K562 (cell line): Measurements from ENCODE around the gene TOP3A. TPM values are rescaled to one million over a fixed set of nuclear protein-coding genes. Genes with fewer than 3 reads are reported as not detected.
A peak's percentile ranks its signal among the peaks of the same experiment; 100 is the strongest.

Source experiments
- ATF7 ChIP-seq: fragments of 450-650 bp; IDR thresholded peaks from 2 replicates; pipeline ENCODE4 v1.7.1; 2014; ENCODE audit warnings: mild to moderate bottlenecking, moderate library complexity
- EZH2 ChIP-seq: IDR thresholded peaks from 2 replicates; pipeline ENCODE4 v1.6.1; 2012; ENCODE audit warnings: low read depth, mild to moderate bottlenecking, inconsistent platforms, low read length, borderline replicate concordance
- FOXP1 ChIP-seq: sonication (generic); formaldehyde crosslinking; IDR thresholded peaks from 2 replicates; pipeline ENCODE4 v1.8.0; 2022; ENCODE audit warnings: mild to moderate bottlenecking, missing genetic modification reagents
- GTF2F1 ChIP-seq: IDR thresholded peaks from 2 replicates; pipeline ENCODE4 v1.6.1; 2011; ENCODE audit warnings: low read depth, low read length, improper control_type of control experiment
- KDM4B ChIP-seq, 2 experiments: fragments of 450-650 bp in 1 of 2; sonication (generic) in 1 of 2; IDR thresholded peaks; 2 replicates each; pipeline ENCODE4 v1.6.1; 2016 to 2017; ENCODE audit warnings: borderline replicate concordance in 2 of 2, antibody characterized with exemption in 1 of 2, low read depth in 1 of 2, mild to moderate bottlenecking in 1 of 2
- KLF1 ChIP-seq: fragments of 450-650 bp; IDR thresholded peaks from 2 replicates; pipeline ENCODE4 v1.6.1; 2016; ENCODE audit warnings: missing genetic modification characterization, missing compliant biosample characterization
- LEF1 ChIP-seq: fragments of 450-650 bp; IDR thresholded peaks from 2 replicates; pipeline ENCODE4 v1.6.1; 2016; ENCODE audit warnings: mild to moderate bottlenecking
- MIER1 ChIP-seq: fragments of 450-650 bp; IDR thresholded peaks from 2 replicates; pipeline ENCODE4 v1.6.1; 2016; ENCODE audit warnings: antibody characterized with exemption, mild to moderate bottlenecking, low read depth
- NONO ChIP-seq, 2 experiments: fragments of 200-400 bp in 1 of 2; fragments of 450-650 bp in 1 of 2; formaldehyde crosslinking in 1 of 2; IDR thresholded peaks; 2 replicates each; pipeline ENCODE4 v1.6.1; 2017; ENCODE audit warnings: low read depth in 2 of 2, mild to moderate bottlenecking in 2 of 2, moderate library complexity in 2 of 2, low read length in 1 of 2
- RBM34 ChIP-seq: fragments of 200-400 bp; formaldehyde crosslinking; IDR thresholded peaks from 2 replicates; pipeline ENCODE4 v1.6.1; 2018; ENCODE audit warnings: low read length, borderline replicate concordance; ENCODE audit not compliant: insufficient read depth
- SMAD1 ChIP-seq: fragments of 150-350 bp; IDR thresholded peaks from 2 replicates; pipeline ENCODE4 v1.6.1; 2014; ENCODE audit warnings: low read length, low read depth; ENCODE audit not compliant: partially characterized antibody
- SMAD2 ChIP-seq: fragments of 150-350 bp; IDR thresholded peaks from 2 replicates; pipeline ENCODE4 v1.6.1; 2014; ENCODE audit warnings: low read depth, mild to moderate bottlenecking, low read length
- SREBF2 ChIP-seq: sonication (generic); formaldehyde crosslinking; IDR thresholded peaks from 2 replicates; pipeline ENCODE4 v1.4.0; 2020; ENCODE audit warnings: mild to moderate bottlenecking, missing genetic modification reagents
- ZNF23 ChIP-seq: fragments of 250-450 bp; sonication (Bioruptor Pico); IDR thresholded peaks from 2 replicates; pipeline ENCODE4 v1.4.0; 2020; ENCODE audit warnings: mild to moderate bottlenecking
- ZNF780A ChIP-seq: fragments of 250-450 bp; sonication (Bioruptor Pico); IDR thresholded peaks from 2 replicates; pipeline ENCODE4 v1.5.0; 2021; ENCODE audit warnings: mild to moderate bottlenecking
- polyA plus RNA-seq, 8 experiments: library from polyadenylated mRNA; depleted of rRNA in 4 of 8; stranded (reverse) in 5 of 8; unstranded in 3 of 8; fragments of >200 nt; fragmentation: Nextera tagmentation in 2 of 8; fragmentation: Illumina TruSeq in 1 of 8; extraction: Ambion mirVana in 2 of 8; extraction: Trizol in 1 of 8; gene quantifications; 2 replicates each; pipeline versions ENCODE4 v1.2.1 to v1.2.3, GENCODE V29; 2011 to 2014; ENCODE audit warnings: inconsistent platforms in 1 of 8, missing spikeins in 1 of 8
- total RNA-seq, 7 experiments: library from RNA; depleted of rRNA in 6 of 7; stranded (reverse); fragments of >200 nt in 6 of 7; fragmentation: Illumina TruSeq in 2 of 7; extraction: Trizol in 2 of 7; gene quantifications; 2 replicates each; pipeline versions ENCODE4 v1.2.1 to v1.2.3, GENCODE V29; 2011 to 2021; ENCODE audit warnings: low replicate concordance in 1 of 7
- TF ChIP-seq, protein P1 (sequence below): fragments of 250-450 bp; sonication (Bioruptor Pico); IDR thresholded peaks from 2 replicates; pipeline ENCODE4 v1.6.1; 2021; ENCODE audit warnings: mild to moderate bottlenecking
- TF ChIP-seq, protein P2 (sequence below): fragments of 250-450 bp; sonication (Bioruptor Pico); IDR thresholded peaks from 2 replicates; pipeline ENCODE4 v1.8.0; 2022; ENCODE audit warnings: moderate library complexity, mild to moderate bottlenecking, inconsistent platforms
- TF ChIP-seq, protein P3 (sequence below): fragments of 200-800 bp; sonication (Bioruptor generic); IDR thresholded peaks from 2 replicates; pipeline ENCODE4 v1.6.1; 2016; ENCODE audit warnings: missing genetic modification characterization, missing compliant biosample characterization
- TF ChIP-seq, protein P4 (sequence below): fragments of 450-650 bp; formaldehyde crosslinking; IDR thresholded peaks from 2 replicates; pipeline ENCODE4 v1.4.0; 2020; ENCODE audit warnings: mild to moderate bottlenecking
- TF ChIP-seq, protein P5 (sequence below): conservative IDR thresholded peaks from 2 replicates; pipeline ENCODE4 v1.6.1; 2011; ENCODE audit warnings: low read depth, mild to moderate bottlenecking, low read length; ENCODE audit not compliant: control insufficient read depth

The TOP3A gene
- total and polyA plus RNA-seq, 9 of the 15 experiments (the other 6 are each of a cell fraction or from before 2014, with no cell fraction given), result 5.2 to 49.7 (median 24.7) TPM

DNA sequence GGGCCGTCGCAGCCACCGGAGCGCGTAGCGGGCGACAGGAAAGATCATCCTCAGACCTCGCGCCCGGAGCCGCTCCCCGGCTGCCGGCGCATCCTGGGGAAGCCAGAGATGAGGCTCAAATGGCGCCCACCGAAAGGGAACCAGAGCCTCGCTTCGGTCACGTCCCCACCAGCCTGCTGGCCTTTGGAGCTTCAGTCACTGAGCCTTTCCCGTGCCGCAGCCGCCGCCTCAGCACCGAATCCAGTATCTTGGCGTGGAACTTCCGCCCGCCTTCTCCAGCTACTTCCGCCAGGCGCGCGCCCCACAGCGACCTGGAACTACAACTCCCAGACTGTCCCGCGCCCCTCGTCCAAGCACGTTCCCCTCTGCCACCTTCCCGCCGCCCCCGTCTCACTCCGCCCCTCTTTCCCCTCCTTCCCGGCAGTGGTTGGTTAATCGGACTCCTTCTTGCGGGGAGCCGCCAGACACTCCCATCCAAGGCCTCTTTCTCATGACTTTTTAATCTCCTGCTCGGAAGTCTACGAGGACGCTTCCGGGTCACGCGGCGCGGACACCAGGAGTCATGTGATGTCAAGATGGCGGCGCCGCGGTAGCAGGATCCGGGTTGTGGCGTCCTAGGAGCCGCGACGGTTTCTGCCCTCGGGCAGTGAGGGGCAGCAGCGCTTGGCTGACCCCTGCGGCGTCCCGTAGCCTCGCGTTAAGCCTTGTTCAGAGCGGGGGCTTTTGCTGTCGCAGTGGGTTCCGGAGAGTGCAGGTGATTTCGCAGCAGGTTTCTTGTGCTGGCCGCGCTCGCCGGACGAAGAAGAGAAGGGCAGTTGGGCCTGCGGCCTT is at the start of gene TOP3A, which contains the start of gene SMCR8 (continued):
- peak; percentile 40; the same call in 1 of the 2 replicates for TF ChIP-seq ATF7
- TF ChIP-seq GTF2F1, result no peak
- TF ChIP-seq ZNF23, result no peak
- TF ChIP-seq MIER1, result no peak
- no peak for TF ChIP-seq FOXP1
- no peak for TF ChIP-seq EZH2
- no peak for TF ChIP-seq KLF1 (tag)
- TF ChIP-seq SREBF2 (CRISPR knock-in tag), result no peak
- TF ChIP-seq, protein P1, sequence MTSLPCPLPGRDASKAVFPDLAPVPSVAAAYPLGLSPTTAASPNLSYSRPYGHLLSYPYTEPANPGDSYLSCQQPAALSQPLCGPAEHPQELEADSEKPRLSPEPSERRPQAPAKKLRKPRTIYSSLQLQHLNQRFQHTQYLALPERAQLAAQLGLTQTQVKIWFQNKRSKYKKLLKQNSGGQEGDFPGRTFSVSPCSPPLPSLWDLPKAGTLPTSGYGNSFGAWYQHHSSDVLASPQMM, result no peak
- no peak for TF ChIP-seq KDM4B (IDR thresholded peaks at IDR 0.05; ENCODE audit: borderline replicate concordance in 2 of 2, low read depth in 1 of 2)
- TF ChIP-seq RBM34, result no peak
- TF ChIP-seq ZNF780A (CRISPR knock-in tag), result no peak
- TF ChIP-seq SMAD2, result no peak
- TF ChIP-seq, protein P2, sequence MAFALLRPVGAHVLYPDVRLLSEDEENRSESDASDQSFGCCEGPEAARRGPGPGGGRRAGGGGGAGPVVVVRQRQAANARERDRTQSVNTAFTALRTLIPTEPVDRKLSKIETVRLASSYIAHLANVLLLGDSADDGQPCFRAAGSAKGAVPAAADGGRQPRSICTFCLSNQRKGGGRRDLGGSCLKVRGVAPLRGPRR (CRISPR knock-in tag), result no peak
- TF ChIP-seq SMAD1, result no peak
- no peak for TF ChIP-seq LEF1
- TF ChIP-seq, protein P3, sequence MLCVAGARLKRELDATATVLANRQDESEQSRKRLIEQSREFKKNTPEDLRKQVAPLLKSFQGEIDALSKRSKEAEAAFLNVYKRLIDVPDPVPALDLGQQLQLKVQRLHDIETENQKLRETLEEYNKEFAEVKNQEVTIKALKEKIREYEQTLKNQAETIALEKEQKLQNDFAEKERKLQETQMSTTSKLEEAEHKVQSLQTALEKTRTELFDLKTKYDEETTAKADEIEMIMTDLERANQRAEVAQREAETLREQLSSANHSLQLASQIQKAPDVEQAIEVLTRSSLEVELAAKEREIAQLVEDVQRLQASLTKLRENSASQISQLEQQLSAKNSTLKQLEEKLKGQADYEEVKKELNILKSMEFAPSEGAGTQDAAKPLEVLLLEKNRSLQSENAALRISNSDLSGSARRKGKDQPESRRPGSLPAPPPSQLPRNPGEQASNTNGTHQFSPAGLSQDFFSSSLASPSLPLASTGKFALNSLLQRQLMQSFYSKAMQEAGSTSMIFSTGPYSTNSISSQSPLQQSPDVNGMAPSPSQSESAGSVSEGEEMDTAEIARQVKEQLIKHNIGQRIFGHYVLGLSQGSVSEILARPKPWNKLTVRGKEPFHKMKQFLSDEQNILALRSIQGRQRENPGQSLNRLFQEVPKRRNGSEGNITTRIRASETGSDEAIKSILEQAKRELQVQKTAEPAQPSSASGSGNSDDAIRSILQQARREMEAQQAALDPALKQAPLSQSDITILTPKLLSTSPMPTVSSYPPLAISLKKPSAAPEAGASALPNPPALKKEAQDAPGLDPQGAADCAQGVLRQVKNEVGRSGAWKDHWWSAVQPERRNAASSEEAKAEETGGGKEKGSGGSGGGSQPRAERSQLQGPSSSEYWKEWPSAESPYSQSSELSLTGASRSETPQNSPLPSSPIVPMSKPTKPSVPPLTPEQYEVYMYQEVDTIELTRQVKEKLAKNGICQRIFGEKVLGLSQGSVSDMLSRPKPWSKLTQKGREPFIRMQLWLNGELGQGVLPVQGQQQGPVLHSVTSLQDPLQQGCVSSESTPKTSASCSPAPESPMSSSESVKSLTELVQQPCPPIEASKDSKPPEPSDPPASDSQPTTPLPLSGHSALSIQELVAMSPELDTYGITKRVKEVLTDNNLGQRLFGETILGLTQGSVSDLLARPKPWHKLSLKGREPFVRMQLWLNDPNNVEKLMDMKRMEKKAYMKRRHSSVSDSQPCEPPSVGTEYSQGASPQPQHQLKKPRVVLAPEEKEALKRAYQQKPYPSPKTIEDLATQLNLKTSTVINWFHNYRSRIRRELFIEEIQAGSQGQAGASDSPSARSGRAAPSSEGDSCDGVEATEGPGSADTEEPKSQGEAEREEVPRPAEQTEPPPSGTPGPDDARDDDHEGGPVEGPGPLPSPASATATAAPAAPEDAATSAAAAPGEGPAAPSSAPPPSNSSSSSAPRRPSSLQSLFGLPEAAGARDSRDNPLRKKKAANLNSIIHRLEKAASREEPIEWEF (CRISPR knock-in tag), result no peak
- TF ChIP-seq, protein P4, sequence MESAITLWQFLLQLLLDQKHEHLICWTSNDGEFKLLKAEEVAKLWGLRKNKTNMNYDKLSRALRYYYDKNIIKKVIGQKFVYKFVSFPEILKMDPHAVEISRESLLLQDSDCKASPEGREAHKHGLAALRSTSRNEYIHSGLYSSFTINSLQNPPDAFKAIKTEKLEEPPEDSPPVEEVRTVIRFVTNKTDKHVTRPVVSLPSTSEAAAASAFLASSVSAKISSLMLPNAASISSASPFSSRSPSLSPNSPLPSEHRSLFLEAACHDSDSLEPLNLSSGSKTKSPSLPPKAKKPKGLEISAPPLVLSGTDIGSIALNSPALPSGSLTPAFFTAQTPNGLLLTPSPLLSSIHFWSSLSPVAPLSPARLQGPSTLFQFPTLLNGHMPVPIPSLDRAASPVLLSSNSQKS (CRISPR knock-in tag), result no peak
- no peak for TF ChIP-seq NONO (IDR thresholded peaks at IDR 0.05; ENCODE audit: low read depth in 2 of 2, low read length in 1 of 2)
- TF ChIP-seq, protein P5, sequence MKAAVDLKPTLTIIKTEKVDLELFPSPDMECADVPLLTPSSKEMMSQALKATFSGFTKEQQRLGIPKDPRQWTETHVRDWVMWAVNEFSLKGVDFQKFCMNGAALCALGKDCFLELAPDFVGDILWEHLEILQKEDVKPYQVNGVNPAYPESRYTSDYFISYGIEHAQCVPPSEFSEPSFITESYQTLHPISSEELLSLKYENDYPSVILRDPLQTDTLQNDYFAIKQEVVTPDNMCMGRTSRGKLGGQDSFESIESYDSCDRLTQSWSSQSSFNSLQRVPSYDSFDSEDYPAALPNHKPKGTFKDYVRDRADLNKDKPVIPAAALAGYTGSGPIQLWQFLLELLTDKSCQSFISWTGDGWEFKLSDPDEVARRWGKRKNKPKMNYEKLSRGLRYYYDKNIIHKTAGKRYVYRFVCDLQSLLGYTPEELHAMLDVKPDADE, result peak; percentile 87; the same call in 1 of the 2 replicates
